GM18951 (cell line): ENCODE results near the gene ABCB9.

Source experiments
- POLR2A ChIP-seq: IDR thresholded peaks from 4 replicates; pipeline ENCODE4 v1.6.1; 2011; ENCODE audit warnings: mild to moderate bottlenecking; ENCODE audit not compliant: insufficient read length, insufficient read depth; ENCODE audit errors: extremely low read depth
- in situ Hi-C: fragments of 300-500 bp; cut with MboI; formaldehyde crosslinking; loops from one replicate; pipeline ENCODE4 v1.12.0; 2022; ENCODE audit warnings: low sequenced_read_pairs, mixed read lengths, inconsistent platforms; ENCODE audit not compliant: unreplicated experiment

Gene ABCB9

GRCh38 chr12:122982477-122982815 is 16.2 kb upstream of the ABCB9 start:
- in situ Hi-C loops, result no loop called here
- no peak for TF ChIP-seq POLR2A

- in situ Hi-C loops, result no loop called here
- TF ChIP-seq POLR2A, result no peak
These were observed 15.6 kb upstream of the ABCB9 start for GRCh38 chr12:122981587-122982476.

- no peak for TF ChIP-seq POLR2A
- in situ Hi-C loops, result no loop called here
These were observed 14.8 kb upstream of the ABCB9 start for GRCh38 chr12:122981036-122981471.

- in situ Hi-C loops, result no loop called here
- TF ChIP-seq POLR2A, result peak; percentile 81
These were observed 14.1 kb upstream of the ABCB9 start, which contains the start of gene ARL6IP4 for GRCh38 chr12:122980183-122981035. Gene ARL6IP4 (plus strand): TSS chr12:122980681. CDS start chr12:122981140, 459 bp downstream.

GRCh38 chr12:122979908-122980182 is 13.6 kb upstream of the ABCB9 start:
- no peak for TF ChIP-seq POLR2A
- in situ Hi-C loops, result no loop called here

- TF ChIP-seq POLR2A, result peak; percentile 32
- in situ Hi-C loops, result no loop called here
These were observed 13.0 kb upstream of the ABCB9 start for GRCh38 chr12:122979001-122979907.

GRCh38 chr12:122978507-122978955 is 12.3 kb upstream of the ABCB9 start:
- in situ Hi-C loops, result no loop called here
- TF ChIP-seq POLR2A, result no peak

GRCh38 chr12:122977655-122978392 is 11.6 kb upstream of the ABCB9 start:
- TF ChIP-seq POLR2A, result no peak
- in situ Hi-C loops, result no loop called here

- TF ChIP-seq POLR2A, result no peak
- in situ Hi-C loops, result no loop called here
These were observed 10.9 kb upstream of the ABCB9 start for GRCh38 chr12:122977153-122977552.

- in situ Hi-C loops, result no loop called here
- no peak for TF ChIP-seq POLR2A
These were observed 10.3 kb upstream of the ABCB9 start for GRCh38 chr12:122976648-122976975.

- TF ChIP-seq POLR2A, result no peak
- in situ Hi-C loops, result no loop called here
These were observed 9.8 kb upstream of the ABCB9 start for GRCh38 chr12:122975790-122976647.

- TF ChIP-seq POLR2A, result peak; percentile 67
- in situ Hi-C loops, result no loop called here
These were observed 8.9 kb upstream of the ABCB9 start, which contains the start of gene OGFOD2 for GRCh38 chr12:122974892-122975789. Gene OGFOD2 (plus strand): TSS chr12:122975244. CDS start chr12:122975252, 8 bp downstream.
